GM12878 (cell line): ENCODE measurements around the gene FUS.

Source experiments
- HCFC1 ChIP-seq: fragments of 150-350 bp; IDR thresholded peaks from 2 replicates; pipeline ENCODE4 v1.6.1; 2014; ENCODE audit warnings: low read length
- POLR2AphosphoS2 ChIP-seq: IDR thresholded peaks from 2 replicates; pipeline ENCODE4 v1.6.1; 2011; ENCODE audit warnings: low read depth, mild to moderate bottlenecking, low read length, improper control_type of control experiment, moderate library complexity

DNA sequence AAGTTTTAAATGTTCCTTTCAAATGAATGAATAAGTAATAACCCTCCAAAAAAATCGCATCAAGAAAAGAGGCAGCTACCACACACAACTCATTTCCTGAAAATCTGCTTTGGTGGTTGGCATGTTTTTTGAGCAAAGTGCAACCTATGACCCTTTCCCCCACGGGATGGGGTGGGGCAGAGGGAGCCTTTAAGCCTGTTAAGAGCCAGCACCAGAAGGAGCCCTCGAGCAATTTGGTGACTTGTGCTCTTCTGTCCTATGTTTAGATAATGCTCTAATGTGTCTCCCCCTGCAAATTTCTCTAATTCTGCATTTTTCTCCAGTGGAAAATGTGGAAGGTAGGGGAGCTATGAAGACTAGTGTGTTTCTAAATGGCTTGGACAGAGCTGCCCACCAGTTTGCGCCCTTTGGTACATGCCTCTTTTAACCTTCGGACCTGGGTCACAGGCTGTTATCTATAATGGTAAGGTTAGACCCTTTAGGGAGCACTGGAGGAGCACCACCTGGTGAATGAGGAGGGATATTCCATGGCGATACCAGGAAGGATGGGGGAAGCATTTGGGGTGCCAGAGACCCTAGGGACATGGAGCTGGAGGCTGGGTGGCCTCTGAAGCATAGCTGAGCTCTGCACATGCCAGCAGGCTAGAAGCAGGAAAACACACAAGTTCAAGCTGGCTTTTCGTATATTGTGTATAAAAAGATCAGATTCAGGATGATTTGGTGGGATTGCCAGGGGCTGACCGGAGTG is 21.1 kb downstream of the FUS start:
- TF ChIP-seq HCFC1 (no peak), POLR2AphosphoS2 (0 out of 2 replicates have a peak, but pooled peaks have one; percentile 12)
